ENCODE results near the gene SOX13. TPM values are rescaled to one million over a fixed set of nuclear protein-coding genes. Genes with fewer than 3 reads are reported as not detected.

Gene SOX13
- total RNA-seq, 6 experiments from 2014 or later = 12.5 to 29.1 (median 17.1) TPM

GRCh38 chr1:204076891-204077290 is 4.0 kb downstream of the SOX13 start:
- ATAC-seq (no peak), DNase-seq (peak in 1 of 3 donors; percentile 7)
- WGBS (ENCODE audit: insufficient coverage, low coverage, low lambda C conversion rate, missing lambda C conversion rate) = 100% methylated on average over 1 of the region's 1 CpG
- H3K27ac ChIP-seq = no peak overlapping the region
- H3K27me3 ChIP-seq = no peaks in the 10 kb centered on the region
- H3K36me3 ChIP-seq = no peaks in the 10 kb centered on the region
- H3K4me3 ChIP-seq = no peak overlapping the region
- TF ChIP-seq CTCF (IDR thresholded peaks at IDR 0.05) (no peak), POLR2A (IDR thresholded peaks at IDR 0.05) (no peak)
- H3K4me1 ChIP-seq = peaks cover 0 to 50% (median 29%) of the 10 kb centered on the region in 4 donors
- intact Hi-C loops (cut with DNase I) = loop anchor here in 1 of 2 donors (10.0 kb wide), 1 partner anchor 48 kb away; no protein-coding TSS in a partner anchor
- H3K9me3 ChIP-seq = no peaks in the 10 kb centered on the region

GRCh38 chr1:204077979-204078696 is 5.2 kb downstream of the SOX13 start:
- peak overlapping the region in 2 of 3 donors; percentile 21 to 33 for H3K27ac ChIP-seq
- 43% methylated on average over 13 of the region's 17 CpGs for WGBS (ENCODE audit: insufficient coverage, low coverage, low lambda C conversion rate, missing lambda C conversion rate)
- H3K4me1 ChIP-seq = peaks cover 0 to 55% (median 31%) of the 10 kb centered on the region in 4 donors
- H3K4me3 ChIP-seq = no peak overlapping the region
- no peaks in the 10 kb centered on the region for H3K9me3 ChIP-seq
- intact Hi-C loops (cut with DNase I) = loop anchor here in 1 of 2 donors (10.0 kb wide), 1 partner anchor 47 kb away; no protein-coding TSS in a partner anchor
- peak in 2 of 4 donors; percentile 2 to 8 for ATAC-seq
- TF ChIP-seq CTCF (IDR thresholded peaks at IDR 0.05) (no peak), POLR2A (IDR thresholded peaks at IDR 0.05) (no peak)
- no peaks in the 10 kb centered on the region for H3K36me3 ChIP-seq
- DNase-seq = no peak
- no peaks in the 10 kb centered on the region for H3K27me3 ChIP-seq

GRCh38 chr1:204079608-204079999 is 6.7 kb downstream of the SOX13 start:
- intact Hi-C loops (cut with DNase I) = loop anchor here in 1 of 2 donors (10.0 kb wide), 1 partner anchor 45 kb away; no protein-coding TSS in a partner anchor
- H3K27me3 ChIP-seq = no peaks in the 10 kb centered on the region
- no peaks in the 10 kb centered on the region for H3K36me3 ChIP-seq
- H3K4me1 ChIP-seq = peaks cover 0 to 67% (median 38%) of the 10 kb centered on the region in 4 donors
- TF ChIP-seq POLR2A (IDR thresholded peaks at IDR 0.05) (no peak), CTCF (IDR thresholded peaks at IDR 0.05) (no peak)
- peak overlapping the region in 2 of 3 donors; percentile 33 to 51 for H3K27ac ChIP-seq
- no peak overlapping the region for H3K4me3 ChIP-seq
- ATAC-seq (no peak), DNase-seq (no peak)
- no peaks in the 10 kb centered on the region for H3K9me3 ChIP-seq
- WGBS (ENCODE audit: insufficient coverage, low coverage, low lambda C conversion rate, missing lambda C conversion rate) = no CpG with 5 or more reads among the region's 3 CpGs

GRCh38 chr1:204080163-204080903 is 7.4 kb downstream of the SOX13 start:
- H3K4me3 ChIP-seq = no peak overlapping the region
- H3K27ac ChIP-seq = peak overlapping the region in 2 of 3 donors; percentile 33 to 51
- H3K36me3 ChIP-seq = no peaks in the 10 kb centered on the region
- peaks cover 0 to 75% (median 40%) of the 10 kb centered on the region in 4 donors for H3K4me1 ChIP-seq
- peak; percentile 46 to 70 (median 60) for ATAC-seq
- H3K27me3 ChIP-seq = no peaks in the 10 kb centered on the region
- peak; percentile 70 to 78 (median 75) for DNase-seq
- intact Hi-C loops (cut with DNase I) = loop anchor here in 1 of 2 donors (5.0 kb wide), 1 partner anchor 47 kb away; no protein-coding TSS in a partner anchor
- TF ChIP-seq CTCF (IDR thresholded peaks at IDR 0.05) (no peak), POLR2A (IDR thresholded peaks at IDR 0.05) (no peak)
- 44% methylated on average over 4 of the region's 8 CpGs for WGBS (ENCODE audit: insufficient coverage, low coverage, low lambda C conversion rate, missing lambda C conversion rate)
- no peaks in the 10 kb centered on the region for H3K9me3 ChIP-seq
